ENCODE results near the gene CLUH. TPM values are rescaled to one million over a fixed set of nuclear protein-coding genes. Genes with fewer than 3 reads are reported as not detected.
A peak's percentile ranks its signal among the peaks of the same experiment; 100 is the strongest.

The CLUH gene
- total RNA-seq, 1 donor from 2014 or later = 40.2 TPM

DNA sequence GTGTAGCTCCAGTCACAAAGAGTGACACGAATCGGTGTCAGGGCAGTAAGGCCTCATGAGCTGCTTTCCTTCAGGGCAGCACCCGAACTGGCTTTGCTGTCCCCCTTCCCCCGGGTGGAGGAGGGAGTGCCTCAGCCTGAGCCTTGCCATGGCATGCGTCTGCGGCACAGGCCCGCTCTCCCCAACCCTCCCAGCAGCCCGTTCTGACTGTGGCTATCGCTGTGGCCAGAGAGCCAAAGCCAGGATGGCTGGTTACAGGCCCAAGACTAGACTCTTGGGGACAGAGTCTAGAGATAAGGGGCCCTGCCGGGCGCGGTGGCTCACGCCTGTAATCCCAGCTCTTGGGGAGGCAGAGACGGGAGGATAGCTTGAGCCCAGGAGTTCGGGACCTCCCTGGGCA is 25.9 kb downstream of the CLUH start:
- Mint-ChIP-seq H3K27me3 (no peaks in the 10 kb centered on the region), H3K4me1 (ENCODE audit: low read depth) (peaks cover 26% of the 10 kb centered on the region), H3K9me3 (ENCODE audit: low read depth) (no peaks in the 10 kb centered on the region), H3K4me3 (ENCODE audit: low read depth) (no peak overlapping the region), H3K36me3 (ENCODE audit: insufficient read depth) (peaks cover 13% of the 10 kb centered on the region), H3K27ac (no peak overlapping the region)
- DNase-seq (ENCODE audit: low spot score, unreplicated experiment) = no peak
- TF ChIP-seq, protein P1, sequence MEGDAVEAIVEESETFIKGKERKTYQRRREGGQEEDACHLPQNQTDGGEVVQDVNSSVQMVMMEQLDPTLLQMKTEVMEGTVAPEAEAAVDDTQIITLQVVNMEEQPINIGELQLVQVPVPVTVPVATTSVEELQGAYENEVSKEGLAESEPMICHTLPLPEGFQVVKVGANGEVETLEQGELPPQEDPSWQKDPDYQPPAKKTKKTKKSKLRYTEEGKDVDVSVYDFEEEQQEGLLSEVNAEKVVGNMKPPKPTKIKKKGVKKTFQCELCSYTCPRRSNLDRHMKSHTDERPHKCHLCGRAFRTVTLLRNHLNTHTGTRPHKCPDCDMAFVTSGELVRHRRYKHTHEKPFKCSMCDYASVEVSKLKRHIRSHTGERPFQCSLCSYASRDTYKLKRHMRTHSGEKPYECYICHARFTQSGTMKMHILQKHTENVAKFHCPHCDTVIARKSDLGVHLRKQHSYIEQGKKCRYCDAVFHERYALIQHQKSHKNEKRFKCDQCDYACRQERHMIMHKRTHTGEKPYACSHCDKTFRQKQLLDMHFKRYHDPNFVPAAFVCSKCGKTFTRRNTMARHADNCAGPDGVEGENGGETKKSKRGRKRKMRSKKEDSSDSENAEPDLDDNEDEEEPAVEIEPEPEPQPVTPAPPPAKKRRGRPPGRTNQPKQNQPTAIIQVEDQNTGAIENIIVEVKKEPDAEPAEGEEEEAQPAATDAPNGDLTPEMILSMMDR (IDR thresholded peaks at IDR 0.05; ENCODE audit: unreplicated experiment) = no peak

- Mint-ChIP-seq H3K4me1 (ENCODE audit: low read depth) (peaks cover 26% of the 10 kb centered on the region), H3K9me3 (ENCODE audit: low read depth) (no peaks in the 10 kb centered on the region), H3K4me3 (ENCODE audit: low read depth) (no peak overlapping the region), H3K27me3 (no peaks in the 10 kb centered on the region), H3K27ac (peak overlapping the region; percentile 76), H3K36me3 (ENCODE audit: insufficient read depth) (peaks cover 20% of the 10 kb centered on the region)
- TF ChIP-seq, protein P1 (IDR thresholded peaks at IDR 0.05; ENCODE audit: unreplicated experiment) = no peak
- no peak for DNase-seq (ENCODE audit: low spot score, unreplicated experiment)
Observed at GRCh38 chr17:2684549-2684948, 27.0 kb downstream of the CLUH start.

DNA sequence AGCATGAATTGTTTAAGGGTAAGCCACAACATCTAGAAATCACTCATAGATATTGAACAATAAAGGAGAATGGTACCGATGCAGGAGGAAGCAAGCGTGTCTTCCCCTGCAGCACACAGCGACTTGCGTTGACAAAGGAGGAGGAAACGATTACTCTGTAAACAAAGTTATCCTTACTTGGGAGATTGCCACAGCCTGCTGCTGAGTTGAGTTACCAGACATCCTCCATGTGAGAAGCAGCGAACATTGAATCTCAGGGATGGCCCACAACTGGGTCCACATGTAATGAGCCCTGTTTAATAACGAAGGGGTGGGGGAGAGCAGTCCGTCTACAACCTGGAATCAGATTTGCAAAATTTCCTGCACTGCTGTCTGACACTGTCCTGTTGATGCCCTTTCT is 27.7 kb downstream of the CLUH start:
- TF ChIP-seq, protein P1 (IDR thresholded peaks at IDR 0.05; ENCODE audit: unreplicated experiment) = no peak
- peaks cover 24% of the 10 kb centered on the region for H3K36me3 Mint-ChIP-seq (ENCODE audit: insufficient read depth)
- no peaks in the 10 kb centered on the region for H3K27me3 Mint-ChIP-seq
- no peak overlapping the region for H3K4me3 Mint-ChIP-seq (ENCODE audit: low read depth)
- peaks cover 22% of the 10 kb centered on the region for H3K4me1 Mint-ChIP-seq (ENCODE audit: low read depth)
- peak overlapping the region; percentile 76 for H3K27ac Mint-ChIP-seq
- DNase-seq (ENCODE audit: low spot score, unreplicated experiment) = no peak
- H3K9me3 Mint-ChIP-seq (ENCODE audit: low read depth) = no peaks in the 10 kb centered on the region

DNA sequence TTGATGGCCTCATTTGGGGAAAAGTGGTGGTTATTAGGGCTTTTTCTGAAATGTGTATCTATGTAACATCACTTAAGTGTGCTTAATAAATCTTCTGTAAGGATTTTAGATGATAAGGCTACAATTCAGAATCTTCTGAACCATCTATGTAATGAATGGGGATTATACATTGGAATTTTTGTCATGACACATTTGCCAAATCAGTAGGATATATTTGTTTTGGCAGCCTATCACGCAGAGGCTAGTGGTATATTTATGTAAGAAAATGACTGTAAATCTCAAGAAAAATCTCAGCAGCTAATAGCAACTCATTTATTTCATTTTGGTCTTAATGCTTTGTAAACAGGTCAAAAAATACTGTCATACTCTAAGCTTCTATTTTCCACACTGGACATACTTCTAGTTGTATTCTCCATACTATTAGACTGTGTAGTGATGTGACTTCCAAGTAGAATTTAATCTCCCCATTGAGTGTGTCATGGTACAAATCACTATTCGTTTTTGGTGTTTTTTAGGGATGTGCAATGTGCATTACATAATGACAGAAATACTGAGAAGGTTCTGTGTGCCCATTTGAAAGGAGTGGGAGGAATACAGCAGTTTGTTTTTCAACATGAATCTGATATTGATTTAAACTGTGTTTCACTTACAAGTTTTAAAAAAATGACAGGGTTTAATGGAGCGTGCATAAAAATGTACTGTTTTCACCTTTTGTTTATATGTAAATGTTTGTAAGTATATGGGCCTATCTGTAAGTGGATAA is 29.2 kb downstream of the CLUH start:
- DNase-seq (ENCODE audit: low spot score, unreplicated experiment) = no peak
- Mint-ChIP-seq H3K27ac (no peak overlapping the region), H3K4me3 (ENCODE audit: low read depth) (no peak overlapping the region), H3K36me3 (ENCODE audit: insufficient read depth) (peaks cover 25% of the 10 kb centered on the region), H3K9me3 (ENCODE audit: low read depth) (no peaks in the 10 kb centered on the region), H3K27me3 (no peaks in the 10 kb centered on the region), H3K4me1 (ENCODE audit: low read depth) (peaks cover 19% of the 10 kb centered on the region)
- TF ChIP-seq, protein P1 (IDR thresholded peaks at IDR 0.05; ENCODE audit: unreplicated experiment) = no peak

DNA sequence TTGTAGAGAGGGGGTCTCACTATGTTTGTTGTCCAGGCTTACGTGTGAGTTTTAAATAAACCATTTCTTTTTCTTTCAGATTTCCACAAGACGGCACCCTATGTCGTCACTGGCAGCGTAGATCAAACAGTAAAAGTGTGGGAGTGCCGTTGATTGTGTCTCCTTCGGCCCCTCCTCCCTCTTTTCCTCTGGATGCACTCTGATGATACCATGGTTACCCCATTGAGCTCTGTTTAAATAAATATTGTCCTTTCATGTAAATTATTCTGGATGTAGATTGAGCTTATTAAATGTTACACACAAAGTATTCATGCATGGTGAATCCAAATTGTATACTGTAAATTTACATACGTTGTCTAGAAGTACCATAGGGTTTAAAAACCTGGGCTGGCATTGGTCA is 29.9 kb downstream of the CLUH start:
- H3K4me1 Mint-ChIP-seq (ENCODE audit: low read depth) = peaks cover 19% of the 10 kb centered on the region
- TF ChIP-seq, protein P1 (IDR thresholded peaks at IDR 0.05; ENCODE audit: unreplicated experiment) = no peak
- no peak for DNase-seq (ENCODE audit: low spot score, unreplicated experiment)
- H3K9me3 Mint-ChIP-seq (ENCODE audit: low read depth) = no peaks in the 10 kb centered on the region
- no peak overlapping the region for H3K4me3 Mint-ChIP-seq (ENCODE audit: low read depth)
- H3K36me3 Mint-ChIP-seq (ENCODE audit: insufficient read depth) = peaks cover 30% of the 10 kb centered on the region
- peak overlapping the region; percentile 37 for H3K27ac Mint-ChIP-seq
- no peaks in the 10 kb centered on the region for H3K27me3 Mint-ChIP-seq

Measured in progenitor cell of endocrine pancreas (in vitro differentiated cells).